Neural progenitor cell (in vitro differentiated cells): ENCODE data around the gene TNIP1. TPM values are rescaled to one million over a fixed set of nuclear protein-coding genes. Genes with fewer than 3 reads are reported as not detected.

Source experiments
- DNase-seq: peaks from one replicate; pipeline ENCODE4 v3.0.0-alpha.2; 2016; ENCODE audit warnings: low spot score
- H2AFZ ChIP-seq: fragments of 200-600 bp; sonication (generic); replicated peaks from 2 replicates; pipeline ENCODE4 v1.6.1; 2016; ENCODE audit warnings: antibody characterized with exemption
- H3F3A ChIP-seq: fragments of 200-600 bp; sonication (generic); 2 replicates; pipeline ENCODE4 v1.6.1; 2016; ENCODE audit warnings: antibody characterized with exemption, low read depth
- H3K27ac ChIP-seq: fragments of 200-600 bp; sonication (generic); 2 replicates; pipeline ENCODE4 v1.5.1; 2016; ENCODE audit warnings: mild to moderate bottlenecking
- H3K27me3 ChIP-seq: fragments of 200-600 bp; sonication (generic); 2 replicates; pipeline ENCODE4 v1.6.1; 2016; ENCODE audit warnings: mild to moderate bottlenecking, moderate library complexity
- H3K36me3 ChIP-seq: fragments of 200-600 bp; sonication (generic); 2 replicates; pipeline ENCODE4 v1.5.1; 2016
- H3K4me1 ChIP-seq: fragments of 200-600 bp; sonication (generic); 2 replicates; pipeline ENCODE4 v1.6.1; 2016; ENCODE audit warnings: mixed run types
- H3K4me2 ChIP-seq: fragments of 200-600 bp; sonication (generic); 2 replicates; pipeline ENCODE4 v1.6.1; 2016
- H3K4me3 ChIP-seq: fragments of 200-600 bp; sonication (generic); 2 replicates; pipeline ENCODE4 v1.5.1; 2016
- H3K79me2 ChIP-seq: fragments of 200-600 bp; sonication (generic); 2 replicates; pipeline ENCODE4 v1.6.1; 2016; ENCODE audit warnings: low read depth
- H3K9ac ChIP-seq: fragments of 200-600 bp; sonication (generic); 2 replicates; pipeline ENCODE4 v1.6.1; 2016
- H3K9me3 ChIP-seq: fragments of 200-600 bp; sonication (generic); 2 replicates; pipeline ENCODE4 v1.5.1; 2016; ENCODE audit warnings: low read depth
- H4K20me1 ChIP-seq: fragments of 200-600 bp; sonication (generic); 2 replicates; pipeline ENCODE4 v1.6.1; 2016; ENCODE audit warnings: low read depth
- H3K27ac Mint-ChIP-seq: 3 replicates; pipeline ENCODE4 v1.8.0; 2021; ENCODE audit warnings: mixed read lengths
- H3K27me3 Mint-ChIP-seq: 2 replicates; pipeline ENCODE4 v1.8.0; 2022; ENCODE audit warnings: low read depth, mild to moderate bottlenecking, inconsistent platforms, moderate library complexity, mixed read lengths; ENCODE audit not compliant: insufficient read depth
- H3K36me3 Mint-ChIP-seq: 3 replicates; pipeline ENCODE4 v1.8.0; 2021; ENCODE audit warnings: mixed read lengths
- H3K4me1 Mint-ChIP-seq: 3 replicates; pipeline ENCODE4 v1.8.0; 2021; ENCODE audit warnings: mixed read lengths
- H3K4me3 Mint-ChIP-seq: 3 replicates; pipeline ENCODE4 v1.8.0; 2021; ENCODE audit warnings: mild to moderate bottlenecking, moderate library complexity, mixed read lengths
- H3K9me3 Mint-ChIP-seq: 3 replicates; pipeline ENCODE4 v1.8.0; 2020; ENCODE audit warnings: mixed read lengths
- CTCF ChIP-seq: fragments of 200-600 bp; sonication (generic); IDR thresholded peaks from 2 replicates; pipeline ENCODE4 v1.5.1; 2017; ENCODE audit warnings: antibody characterized with exemption, mild to moderate bottlenecking
- EZH2 ChIP-seq: fragments of 200-600 bp; sonication (generic); IDR thresholded peaks from 2 replicates; pipeline ENCODE4 v1.6.1; 2017; ENCODE audit warnings: antibody characterized with exemption, mild to moderate bottlenecking, moderate library complexity
- EZH2phosphoT487 ChIP-seq: fragments of 200-600 bp; sonication (generic); IDR thresholded peaks from 2 replicates; pipeline ENCODE4 v1.6.1; 2017; ENCODE audit warnings: antibody characterized with exemption
- total RNA-seq: library from RNA; depleted of rRNA; stranded (reverse); fragments of >200 nt; gene quantifications from 2 replicates; pipeline ENCODE4 v1.2.3, GENCODE V29; 2015; ENCODE audit warnings: low replicate concordance

TNIP1 gene
- total RNA-seq, 1 donor from 2014 or later = 33.5 TPM

- Histone ChIP-seq H3K27ac (no peak overlapping the region), H3K4me3 (no peak overlapping the region), H2AFZ (no peak overlapping the region), H3K79me2 (no peaks in the 10 kb centered on the region), H3K4me1 (no peaks in the 10 kb centered on the region), H3K9ac (no peak overlapping the region), H4K20me1 (peaks cover 4% of the 10 kb centered on the region), H3K36me3 (peaks cover 4% of the 10 kb centered on the region), H3F3A (peaks cover 5% of the 10 kb centered on the region), H3K9me3 (no peaks in the 10 kb centered on the region), H3K27me3 (no peaks in the 10 kb centered on the region), H3K4me2 (no peak overlapping the region)
- no peak for DNase-seq
- Mint-ChIP-seq H3K4me3 (no peak overlapping the region), H3K36me3 (peaks cover 18% of the 10 kb centered on the region), H3K4me1 (no peaks in the 10 kb centered on the region), H3K27ac (peak overlapping the region; percentile 38), H3K9me3 (no peaks in the 10 kb centered on the region), H3K27me3 (no peaks in the 10 kb centered on the region)
- no peak for TF ChIP-seq CTCF
- no peak for TF ChIP-seq EZH2phosphoT487
- TF ChIP-seq EZH2 = no peak
Observed at GRCh38 chr5:151051931-151052608, 28.8 kb downstream of the TNIP1 start.

- H3K27ac ChIP-seq = no peak overlapping the region
- Mint-ChIP-seq H3K9me3 (no peaks in the 10 kb centered on the region), H3K27ac (no peak overlapping the region), H3K4me3 (no peak overlapping the region), H3K4me1 (no peaks in the 10 kb centered on the region), H3K27me3 (no peaks in the 10 kb centered on the region), H3K36me3 (peaks cover 18% of the 10 kb centered on the region)
- no peaks in the 10 kb centered on the region for H3K79me2 ChIP-seq
- H3K4me1 ChIP-seq = no peaks in the 10 kb centered on the region
- H3K4me2 ChIP-seq = no peak overlapping the region
- peaks cover 4% of the 10 kb centered on the region for H4K20me1 ChIP-seq
- no peaks in the 10 kb centered on the region for H3K27me3 ChIP-seq
- peaks cover 4% of the 10 kb centered on the region for H3K36me3 ChIP-seq
- H3K9ac ChIP-seq = no peak overlapping the region
- H2AFZ ChIP-seq = no peak overlapping the region
- H3F3A ChIP-seq = peaks cover 5% of the 10 kb centered on the region
- H3K9me3 ChIP-seq = no peaks in the 10 kb centered on the region
- TF ChIP-seq CTCF (peak; percentile 89), EZH2phosphoT487 (no peak)
- H3K4me3 ChIP-seq = no peak overlapping the region
- DNase-seq = peak; percentile 90
Observed at GRCh38 chr5:151051066-151051930, 29.5 kb downstream of the TNIP1 start.

- no peak overlapping the region for H2AFZ ChIP-seq
- peaks cover 4% of the 10 kb centered on the region for H3K36me3 ChIP-seq
- H3K4me1 ChIP-seq = no peaks in the 10 kb centered on the region
- no peak overlapping the region for H3K4me3 ChIP-seq
- no peaks in the 10 kb centered on the region for H3K9me3 ChIP-seq
- H3K9ac ChIP-seq = no peak overlapping the region
- Mint-ChIP-seq H3K27ac (no peak overlapping the region), H3K36me3 (peaks cover 20% of the 10 kb centered on the region), H3K4me3 (no peak overlapping the region), H3K27me3 (no peaks in the 10 kb centered on the region), H3K4me1 (no peaks in the 10 kb centered on the region), H3K9me3 (no peaks in the 10 kb centered on the region)
- H3F3A ChIP-seq = peaks cover 5% of the 10 kb centered on the region
- peaks cover 4% of the 10 kb centered on the region for H4K20me1 ChIP-seq
- TF ChIP-seq EZH2phosphoT487 (no peak), CTCF (peak; percentile 26)
- H3K79me2 ChIP-seq = no peaks in the 10 kb centered on the region
- no peaks in the 10 kb centered on the region for H3K27me3 ChIP-seq
- DNase-seq = peak; percentile 35
- H3K4me2 ChIP-seq = no peak overlapping the region
- no peak overlapping the region for H3K27ac ChIP-seq
Observed at GRCh38 chr5:151048526-151048925, 32.3 kb downstream of the TNIP1 start.
